Stimulated activated CD8-positive, alpha-beta memory T cell treated with anti-CD3 and anti-CD28 coated beads, Interleukin-2, amount 100 ng/mL, for 1 hour (primary cell): Measurements from ENCODE around the gene EDC3.

Source experiments
- DNase-seq, 2 donors: peaks; one replicate each; pipeline ENCODE4 v3.0.0-alpha.2; 2020; ENCODE audit warnings: low read depth in 2 of 2

EDC3 gene

DNA sequence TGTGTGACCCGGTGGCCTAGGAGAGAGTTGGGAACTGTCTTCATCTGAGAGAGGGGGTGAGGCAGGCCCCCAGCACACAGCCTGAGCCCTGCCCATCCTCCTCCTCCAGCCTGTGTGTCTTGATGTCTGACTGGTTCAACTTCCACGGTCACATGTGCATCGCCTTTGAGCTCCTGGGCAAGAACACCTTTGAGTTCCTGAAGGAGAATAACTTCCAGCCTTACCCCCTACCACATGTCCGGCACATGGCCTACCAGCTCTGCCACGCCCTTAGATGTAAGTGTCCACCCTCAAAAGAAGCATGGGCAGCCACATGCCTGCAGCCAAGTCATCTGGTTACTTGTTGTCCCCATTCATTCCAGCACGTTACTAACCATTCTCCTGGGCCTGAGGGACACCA lies 70.1 kb downstream of the EDC3 start:
- no peak for DNase-seq

GRCh38 chr15:74624020-74624602 lies 71.7 kb downstream of the EDC3 start:
- DNase-seq, result no peak

GRCh38 chr15:74622758-74623157 lies 73.1 kb downstream of the EDC3 start:
- DNase-seq, result no peak

GRCh38 chr15:74621936-74622335 lies 73.9 kb downstream of the EDC3 start:
- DNase-seq, result no peak

- DNase-seq, result no peak
These were observed 74.3 kb downstream of the EDC3 start for GRCh38 chr15:74621546-74621920.

- DNase-seq, result peak in 1 of 2 donors; percentile 47
These were observed 74.9 kb downstream of the EDC3 start for GRCh38 chr15:74620636-74621545.

DNA sequence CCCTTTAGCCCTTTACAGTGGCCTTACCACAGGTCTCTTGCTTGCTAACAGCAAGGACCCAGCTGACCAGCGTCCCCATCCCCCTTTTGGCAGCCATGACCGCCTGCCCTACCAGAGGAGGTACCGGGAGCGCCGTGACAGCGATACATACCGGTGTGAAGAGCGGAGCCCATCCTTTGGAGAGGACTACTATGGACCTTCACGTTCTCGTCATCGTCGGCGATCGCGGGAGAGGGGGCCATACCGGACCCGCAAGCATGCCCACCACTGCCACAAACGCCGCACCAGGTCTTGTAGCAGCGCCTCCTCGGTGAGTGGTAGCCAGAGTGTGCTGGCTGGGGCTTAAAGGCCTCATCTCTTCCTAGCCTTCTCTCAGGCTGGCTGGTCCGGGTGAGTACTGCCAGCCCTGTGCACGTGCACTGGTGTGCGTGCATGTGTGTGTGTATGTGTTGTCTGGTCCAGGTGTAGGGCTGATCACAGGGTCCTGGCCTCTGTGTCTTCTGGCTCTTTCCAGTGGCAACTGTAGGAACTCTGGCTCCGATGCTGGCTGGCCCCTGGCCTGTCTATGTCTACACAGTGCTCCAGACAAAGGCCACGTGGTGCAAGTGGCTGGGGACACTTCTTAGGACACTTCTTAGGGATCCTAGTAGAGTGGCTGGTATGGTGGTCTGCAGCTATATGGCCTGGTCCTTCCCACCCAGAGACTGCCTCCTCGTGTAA lies 75.7 kb downstream of the EDC3 start:
- DNase-seq, result no peak

GRCh38 chr15:74618841-74619596 lies 76.8 kb downstream of the EDC3 start:
- DNase-seq, result no peak

- DNase-seq, result no peak
These were observed 78.8 kb downstream of the EDC3 start for GRCh38 chr15:74616996-74617395.

DNA sequence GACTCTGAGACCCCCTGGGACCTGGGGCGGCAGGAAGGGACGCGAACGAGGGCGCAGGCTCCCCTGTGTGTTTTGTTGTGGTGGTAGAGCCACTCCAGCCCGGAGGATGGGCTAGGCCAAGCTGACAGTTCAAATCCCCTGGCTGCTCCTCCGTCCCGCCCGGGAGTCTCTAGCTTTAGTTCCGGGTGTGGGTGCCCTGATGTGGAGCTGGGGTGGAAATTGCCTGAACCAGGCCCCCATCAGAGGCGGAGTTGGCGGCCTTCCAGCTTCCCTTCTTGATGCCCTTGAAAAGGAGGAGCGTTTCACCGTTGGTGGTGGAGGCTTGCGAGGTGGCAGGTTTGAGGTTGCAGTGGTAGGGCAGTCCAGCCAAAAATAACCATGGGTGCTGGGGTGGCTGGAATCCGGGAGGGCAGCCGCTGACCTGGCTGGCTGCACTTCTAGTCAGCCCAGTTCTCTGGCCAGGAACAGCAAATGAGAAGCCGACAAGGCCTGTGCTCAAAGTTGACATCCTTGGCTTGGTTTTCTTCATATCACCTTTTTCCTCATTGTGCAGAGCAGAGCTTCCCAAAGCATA lies 79.4 kb downstream of the EDC3 start:
- DNase-seq, result peak; percentile 29 to 53

- DNase-seq, result peak; percentile 91 to 92
These were observed 80.1 kb downstream of the EDC3 start, which contains the start of gene CLK3 for GRCh38 chr15:74615508-74616365. Gene CLK3 (plus strand): TSS chr15:74615836. CDS start chr15:74619197, 3,361 bp downstream.

DNA sequence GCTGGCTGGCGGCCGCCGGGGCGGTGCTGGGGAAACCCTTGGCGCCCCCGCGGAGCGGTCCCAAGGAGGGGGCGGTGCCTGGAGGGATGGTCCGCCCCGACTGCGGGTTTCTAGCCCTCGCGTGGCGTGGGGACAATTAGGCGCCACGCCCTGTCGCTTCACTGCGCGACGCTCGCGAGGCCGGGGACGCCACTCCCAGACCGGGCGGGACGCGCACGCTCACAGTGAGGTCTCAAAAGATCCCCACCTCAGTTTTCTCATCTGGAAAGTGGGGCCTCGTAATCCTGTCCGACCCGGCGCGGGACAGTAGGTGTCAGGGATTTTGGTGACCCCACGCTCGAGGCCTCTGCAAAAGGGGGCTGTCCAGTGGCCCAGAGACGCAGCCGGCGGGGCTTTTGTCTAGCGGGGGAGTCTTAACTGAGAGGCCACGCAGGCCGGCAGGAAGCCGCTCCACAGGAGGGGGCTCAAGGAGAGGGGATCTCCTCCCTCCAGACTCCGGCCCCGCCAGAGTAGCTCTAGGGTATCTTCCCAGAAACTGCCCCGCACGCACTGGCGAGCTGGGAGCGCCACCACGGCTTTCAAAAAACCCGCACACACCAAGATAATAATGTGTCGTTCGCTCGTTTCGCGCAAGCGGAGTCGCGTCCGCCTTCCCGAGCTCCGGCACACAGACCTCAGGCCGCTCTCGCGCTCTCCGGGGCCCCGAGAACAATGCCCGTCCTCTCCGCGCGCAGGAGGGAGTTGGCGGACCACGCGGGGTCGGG lies 80.9 kb downstream of the EDC3 start:
- peak; percentile 81 to 84 for DNase-seq

DNA sequence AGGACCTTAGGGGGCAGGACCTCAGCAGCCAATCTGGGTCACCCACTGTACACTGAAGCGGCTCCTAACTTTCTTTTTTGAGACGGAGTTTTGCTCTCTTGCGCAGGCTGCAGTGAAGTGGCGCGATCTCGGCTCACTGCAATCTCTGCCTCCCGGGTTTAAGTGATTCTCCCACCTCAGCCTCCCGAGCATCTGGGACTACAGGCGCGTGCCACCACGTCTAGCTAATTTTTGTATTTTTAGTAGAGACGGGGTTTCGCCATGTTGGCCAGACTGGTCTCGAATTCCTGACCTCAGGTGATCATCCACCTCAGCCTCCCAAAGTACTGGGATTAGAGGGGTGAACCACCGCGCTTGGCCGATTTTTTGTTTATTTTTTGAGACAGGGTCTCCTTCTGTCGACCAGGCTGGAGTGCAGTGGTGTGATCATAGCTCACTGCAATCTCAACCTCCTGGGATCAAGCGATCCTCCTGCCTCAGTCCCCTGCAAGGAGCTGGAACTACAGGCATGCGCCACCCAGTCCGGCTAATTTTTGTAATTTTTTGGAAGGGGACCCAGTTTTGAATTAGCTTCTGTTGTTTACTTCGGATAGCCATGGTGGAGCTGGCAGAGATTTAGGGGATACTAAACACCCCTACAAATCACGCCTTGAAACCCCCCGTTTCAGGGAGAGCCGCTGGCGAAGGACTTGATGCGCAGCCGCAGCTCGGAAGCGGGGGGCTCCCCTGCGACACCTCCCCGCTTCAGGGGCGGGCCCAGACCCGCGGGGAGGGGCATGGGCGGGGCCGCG lies 81.7 kb downstream of the EDC3 start:
- no peak for DNase-seq

- DNase-seq, result no peak
These were observed 82.5 kb downstream of the EDC3 start for GRCh38 chr15:74613089-74613952.

GRCh38 chr15:74612677-74613076 lies 83.1 kb downstream of the EDC3 start:
- no peak for DNase-seq

DNA sequence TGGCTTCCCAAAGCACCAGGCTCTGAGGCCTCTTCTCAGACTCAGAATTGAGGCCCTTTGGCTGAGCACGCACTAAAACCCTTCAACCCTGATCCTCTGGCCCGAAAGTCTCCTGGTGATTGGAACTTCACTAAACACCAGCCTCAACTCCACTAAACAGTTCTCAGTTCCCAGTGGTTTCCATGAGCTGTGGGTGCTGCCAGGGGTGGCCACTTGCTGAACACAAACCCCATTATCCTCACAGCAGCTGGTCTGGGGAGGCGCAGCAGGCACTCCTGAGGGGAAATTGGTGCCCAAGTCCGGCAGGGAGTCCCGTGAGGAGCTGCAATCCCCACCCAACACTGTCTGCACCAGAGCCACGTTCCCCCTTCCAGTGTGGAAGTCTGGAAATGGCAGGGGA lies 84.0 kb downstream of the EDC3 start:
- no peak for DNase-seq

DNA sequence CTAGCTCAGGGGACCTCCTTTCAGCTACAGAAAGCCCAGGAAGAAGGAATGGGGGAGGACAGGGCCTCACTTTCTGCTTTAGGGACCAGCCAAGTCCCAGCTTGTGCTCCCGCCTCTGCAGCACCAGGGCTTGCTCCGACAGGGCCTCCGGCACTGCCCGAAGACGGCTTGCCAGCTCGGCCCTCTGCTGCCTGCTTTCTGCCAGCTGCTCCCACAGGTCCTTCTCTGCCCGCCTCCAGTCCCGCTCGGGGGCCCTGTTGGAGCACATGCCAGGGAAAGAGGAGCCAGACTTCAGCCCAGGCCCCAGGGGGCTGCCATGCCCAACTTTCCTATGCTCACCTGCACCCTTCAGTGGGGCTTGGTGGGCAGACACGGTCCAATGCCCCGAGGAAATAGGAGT lies 84.5 kb downstream of the EDC3 start:
- DNase-seq, result no peak
